HG02642 (cell line): ENCODE measurements around the gene CHST5.

ENCODE experiments used
- ATAC-seq: cut with Tn5 transposase; IDR thresholded peaks from one replicate; pipeline ENCODE4 v1.9.1; 2021; ENCODE audit warnings: mild to moderate bottlenecking; ENCODE audit not compliant: unreplicated experiment, poor library complexity

The CHST5 gene

DNA sequence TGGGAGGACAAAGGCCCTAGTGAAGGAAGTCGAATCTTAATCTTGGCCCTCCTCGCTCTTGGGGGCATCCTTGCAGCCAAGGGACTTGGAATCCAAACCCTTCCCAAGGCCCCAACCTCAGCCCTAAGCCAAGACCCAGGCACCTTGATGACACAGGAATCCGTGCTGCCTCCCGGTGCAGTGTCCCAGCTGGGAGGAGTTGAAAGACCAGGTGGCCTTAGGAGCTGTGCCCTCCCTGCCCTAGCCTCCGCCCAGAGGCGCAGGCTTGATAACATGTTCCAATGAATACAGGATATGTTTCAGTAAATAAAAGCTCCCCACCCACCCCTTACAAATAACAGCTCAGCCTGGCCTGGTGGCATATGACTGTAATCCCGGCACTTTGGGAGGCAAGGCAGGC lies at the start of gene CHST5:
TSS of gene CHST5 (minus strand) at position 208 of the 400 bp plus-strand sequence. CDS start 5,724 bp downstream, outside the sequence.
- no peak for ATAC-seq

DNA sequence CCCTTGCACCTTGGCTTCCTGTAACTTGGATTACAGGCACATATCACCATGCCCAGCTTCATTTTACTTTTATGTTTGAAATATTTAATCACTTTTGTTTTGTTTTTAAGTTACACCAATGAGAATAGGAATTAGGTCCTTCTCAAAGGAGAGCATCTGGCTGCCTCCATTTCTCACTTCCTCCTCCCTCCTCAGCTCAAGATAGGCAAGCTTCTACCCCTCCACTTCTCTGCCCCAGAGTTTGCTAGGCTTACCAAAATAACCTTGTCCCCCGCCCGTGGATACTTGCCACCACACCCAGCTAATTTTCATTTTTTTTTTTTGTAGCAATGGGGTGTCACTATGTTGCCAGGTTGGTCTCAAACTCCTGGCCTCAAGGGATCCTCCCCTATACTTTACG lies 48.2 kb upstream of the CHST5 start:
- peak; percentile 58 for ATAC-seq

DNA sequence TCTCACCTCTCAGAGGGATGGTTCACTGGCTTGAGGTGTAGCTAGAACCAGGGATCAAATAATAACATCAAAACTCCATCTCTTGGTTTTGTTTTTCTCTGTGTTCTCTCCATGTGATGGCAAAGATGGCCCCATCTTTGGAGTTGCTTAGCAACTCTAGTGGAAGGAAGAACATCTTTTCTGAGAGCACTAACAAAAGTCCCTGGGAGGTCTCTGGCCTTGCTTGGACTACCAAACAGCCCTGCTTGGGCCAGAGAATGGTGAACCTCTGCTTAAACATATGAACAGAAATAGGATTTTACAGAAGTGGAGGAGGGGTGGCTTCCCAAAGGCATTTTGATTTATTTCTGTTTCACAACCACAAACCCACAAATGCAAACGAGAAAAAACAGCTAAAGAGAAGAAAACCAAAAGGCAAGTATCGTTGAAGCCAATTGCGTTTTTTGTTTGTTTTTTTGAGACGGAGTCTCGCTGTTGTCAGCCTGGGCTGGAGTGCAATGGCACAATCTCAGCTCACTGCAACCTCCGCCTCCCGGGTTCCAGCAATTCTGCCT lies 43.5 kb upstream of the CHST5 start:
- ATAC-seq: no peak

DNA sequence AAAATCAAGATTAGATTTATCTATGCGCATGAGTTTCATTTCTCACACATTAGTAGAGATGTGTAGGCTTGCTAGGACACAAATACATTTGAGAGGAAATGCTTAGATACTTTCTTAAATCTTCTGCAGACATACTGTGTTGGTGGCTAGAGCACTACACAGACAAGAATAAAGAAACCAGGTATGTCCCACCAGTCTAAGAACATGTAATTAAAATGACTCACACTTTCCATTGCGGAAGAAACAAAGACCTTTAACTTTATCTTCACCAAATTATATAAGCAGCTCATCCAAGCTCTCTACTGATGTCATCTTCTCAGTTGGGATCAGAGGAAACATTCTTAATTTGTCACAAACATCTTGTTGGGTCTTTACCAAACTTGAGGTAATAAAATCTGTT lies 42.8 kb upstream of the CHST5 start:
- no peak for ATAC-seq

DNA sequence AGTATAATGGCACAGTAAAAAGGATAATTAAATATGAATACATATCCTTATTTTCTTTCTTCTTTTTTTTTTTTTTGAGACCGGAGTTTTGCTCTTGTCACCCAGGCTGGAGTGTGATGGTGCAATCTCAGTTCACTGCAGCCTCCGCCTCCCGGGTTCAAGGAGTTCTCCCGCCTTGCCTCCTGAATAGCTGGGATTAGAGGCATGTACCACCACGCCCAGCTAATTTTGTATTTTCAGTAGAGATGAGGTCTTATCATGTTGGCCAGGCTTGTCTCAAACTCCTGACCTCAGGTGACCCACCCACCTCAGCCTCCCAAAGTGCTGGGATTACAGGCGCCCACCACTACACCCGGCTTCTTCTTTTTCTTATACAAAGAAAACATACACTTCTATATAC lies 42.3 kb upstream of the CHST5 start:
- no peak for ATAC-seq

DNA sequence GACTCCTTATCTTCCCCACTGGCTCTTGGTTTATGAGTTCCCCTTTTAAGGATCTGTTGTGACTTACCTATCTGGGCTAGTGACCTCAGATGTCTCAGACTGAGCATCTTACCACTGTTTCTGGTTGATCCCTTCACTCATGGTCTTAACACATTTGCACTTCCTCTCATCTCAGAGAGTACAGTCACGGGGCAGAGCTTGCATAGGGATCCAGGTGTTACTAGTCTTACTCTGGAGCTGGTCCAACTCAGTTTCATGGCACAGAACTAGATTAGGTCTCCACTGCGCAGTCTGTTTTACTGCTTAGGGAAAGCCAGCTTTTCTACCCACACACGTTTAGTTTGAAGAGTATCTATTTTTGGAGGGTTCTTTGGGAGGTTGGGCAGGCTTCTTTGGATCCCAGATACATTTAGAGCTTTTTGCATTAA lies 40.5 kb upstream of the CHST5 start:
- peak; percentile 74 for ATAC-seq

DNA sequence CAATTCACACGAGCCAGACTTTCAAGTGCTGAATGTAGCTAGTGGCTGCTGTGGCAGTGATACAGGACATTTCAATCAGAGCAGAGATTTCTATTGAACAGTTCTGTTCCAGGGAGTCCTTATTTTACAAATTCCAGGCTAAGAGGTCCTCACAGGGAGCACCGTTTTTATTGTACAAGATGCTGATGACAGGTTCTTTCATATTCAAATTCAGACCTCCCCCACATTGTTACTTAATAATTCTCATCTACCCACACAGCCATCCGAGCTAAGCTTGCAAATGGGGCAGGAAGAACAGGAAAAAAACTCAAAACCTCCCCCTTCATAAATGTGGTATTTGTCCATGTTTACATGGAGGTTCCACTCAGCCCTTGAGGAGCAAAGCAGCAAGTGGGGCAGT lies 40.0 kb upstream of the CHST5 start:
- ATAC-seq: no peak

DNA sequence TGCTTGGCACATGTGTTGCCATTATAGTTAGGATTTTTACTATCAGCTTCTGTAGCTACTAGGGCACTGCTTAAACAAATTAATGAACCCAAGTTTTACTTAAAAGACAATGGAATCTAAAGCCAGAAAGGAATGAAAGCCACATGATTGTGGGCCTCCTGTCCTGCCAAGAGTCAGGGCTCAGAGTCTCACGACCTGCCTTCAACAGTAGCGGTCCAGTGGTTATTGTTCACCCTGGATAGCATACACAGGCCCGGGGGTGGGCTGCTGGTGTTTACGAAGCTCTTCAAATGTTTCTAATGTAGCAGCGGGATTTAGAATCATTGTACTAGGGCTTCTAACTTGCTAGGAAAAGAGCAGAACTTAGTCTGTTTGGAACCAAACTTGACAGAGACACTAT lies 38.0 kb upstream of the CHST5 start:
- ATAC-seq: no peak

DNA sequence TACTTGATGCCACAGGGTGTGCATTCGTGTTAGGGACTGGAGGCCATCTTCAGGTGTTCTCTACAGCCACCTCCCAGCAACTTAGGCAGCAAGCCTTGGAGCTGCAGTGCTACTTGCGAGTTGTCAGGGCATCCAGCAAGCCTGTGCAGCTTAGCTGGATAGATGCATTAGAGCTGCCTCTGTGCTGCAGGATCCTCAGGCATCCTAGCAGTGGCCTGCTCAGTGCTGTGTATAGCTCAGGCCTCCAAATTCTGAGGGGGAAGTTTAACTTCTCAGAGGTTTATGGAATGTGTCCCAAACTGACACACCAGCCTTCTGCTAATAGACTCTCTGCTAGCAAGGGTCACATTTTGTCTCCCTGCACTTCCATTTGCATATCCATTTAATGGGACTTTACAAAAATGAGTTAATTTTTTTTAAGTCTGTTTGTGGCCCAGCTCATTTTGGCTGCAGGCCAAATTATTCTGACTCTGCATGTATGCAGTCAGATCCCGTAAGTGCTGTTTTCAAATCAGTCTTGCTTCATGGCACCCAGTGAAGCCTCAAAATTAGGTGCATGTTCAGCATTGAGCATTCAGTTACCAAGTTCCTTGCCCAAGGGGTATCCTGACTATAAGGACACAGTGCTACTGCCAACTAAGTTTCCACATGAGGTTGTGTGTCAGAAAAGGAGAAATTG lies 37.1 kb upstream of the CHST5 start:
- no peak for ATAC-seq

DNA sequence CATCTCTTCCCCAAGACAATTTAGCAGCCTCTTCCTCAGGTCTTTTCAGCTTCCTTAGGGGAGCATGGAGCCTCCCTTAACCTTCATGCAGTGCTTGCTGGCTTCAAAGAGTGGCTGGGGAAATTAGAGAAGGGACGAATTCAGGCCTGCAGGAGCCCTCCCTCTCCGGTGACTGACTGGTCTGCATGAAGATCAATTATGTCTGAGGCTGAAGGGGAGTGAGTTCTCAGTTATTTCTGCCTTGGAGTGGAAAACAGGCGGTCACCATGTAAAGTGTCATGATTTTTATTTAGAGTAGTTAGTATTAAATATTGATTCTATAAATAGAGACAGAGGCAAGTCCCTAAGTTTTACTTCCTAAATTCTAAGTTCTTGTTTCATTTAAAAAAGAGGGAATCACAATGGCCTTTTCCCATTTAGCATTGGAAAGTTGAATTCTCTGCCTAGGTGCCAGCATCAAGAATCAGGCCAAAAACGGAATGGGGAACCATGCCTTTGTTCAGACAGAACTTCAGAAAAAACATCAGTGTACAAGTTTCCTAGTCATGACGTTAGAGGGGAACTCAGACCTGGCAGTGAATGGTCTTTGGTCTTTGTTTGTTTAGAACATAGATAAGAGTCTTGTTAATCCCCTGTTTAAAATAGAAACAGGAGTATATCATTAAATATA lies 34.6 kb upstream of the CHST5 start:
- no peak for ATAC-seq

DNA sequence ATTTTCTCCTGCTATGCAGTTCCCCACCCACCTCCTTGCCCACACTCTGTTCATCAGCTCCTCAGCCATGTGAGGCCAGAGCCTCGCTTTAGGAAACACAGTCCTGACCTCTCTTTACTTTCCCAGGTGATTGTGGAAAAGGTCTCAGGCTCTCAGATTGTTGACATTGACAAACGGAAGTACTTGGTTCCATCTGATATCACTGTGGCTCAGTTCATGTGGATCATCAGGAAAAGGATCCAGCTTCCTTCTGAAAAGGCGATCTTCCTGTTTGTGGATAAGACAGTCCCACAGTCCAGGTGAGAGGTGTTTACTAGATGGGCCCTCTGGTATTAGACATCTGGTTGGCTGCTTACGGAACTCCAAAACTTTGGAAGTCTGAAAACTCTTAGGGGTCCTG lies 32.0 kb upstream of the CHST5 start:
- no peak for ATAC-seq

DNA sequence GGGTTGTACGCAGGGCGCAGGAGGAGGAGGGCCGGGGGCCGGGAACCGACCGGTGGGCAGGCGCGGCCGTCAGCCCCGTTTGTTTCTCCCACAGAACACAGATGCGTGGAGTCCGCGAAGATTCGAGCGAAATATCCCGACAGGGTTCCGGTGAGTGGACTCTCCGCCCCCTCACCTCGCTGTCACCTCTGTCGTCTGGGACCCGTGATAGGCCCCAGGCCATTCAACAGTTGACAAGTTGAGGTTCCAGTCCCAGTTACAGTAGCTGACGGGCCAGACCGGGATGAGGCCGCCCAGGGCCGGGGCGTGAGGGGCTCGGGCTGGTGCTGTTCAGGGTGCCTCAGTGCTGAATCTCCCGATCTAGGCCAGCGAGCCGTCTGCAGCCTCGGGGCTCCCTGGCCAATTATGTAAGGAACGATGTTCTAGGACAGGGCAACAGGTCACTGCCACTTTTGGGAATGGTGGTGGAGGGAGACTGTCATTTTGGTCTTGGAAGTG lies 30.9 kb upstream of the CHST5 start:
- peak; percentile 16 for ATAC-seq

DNA sequence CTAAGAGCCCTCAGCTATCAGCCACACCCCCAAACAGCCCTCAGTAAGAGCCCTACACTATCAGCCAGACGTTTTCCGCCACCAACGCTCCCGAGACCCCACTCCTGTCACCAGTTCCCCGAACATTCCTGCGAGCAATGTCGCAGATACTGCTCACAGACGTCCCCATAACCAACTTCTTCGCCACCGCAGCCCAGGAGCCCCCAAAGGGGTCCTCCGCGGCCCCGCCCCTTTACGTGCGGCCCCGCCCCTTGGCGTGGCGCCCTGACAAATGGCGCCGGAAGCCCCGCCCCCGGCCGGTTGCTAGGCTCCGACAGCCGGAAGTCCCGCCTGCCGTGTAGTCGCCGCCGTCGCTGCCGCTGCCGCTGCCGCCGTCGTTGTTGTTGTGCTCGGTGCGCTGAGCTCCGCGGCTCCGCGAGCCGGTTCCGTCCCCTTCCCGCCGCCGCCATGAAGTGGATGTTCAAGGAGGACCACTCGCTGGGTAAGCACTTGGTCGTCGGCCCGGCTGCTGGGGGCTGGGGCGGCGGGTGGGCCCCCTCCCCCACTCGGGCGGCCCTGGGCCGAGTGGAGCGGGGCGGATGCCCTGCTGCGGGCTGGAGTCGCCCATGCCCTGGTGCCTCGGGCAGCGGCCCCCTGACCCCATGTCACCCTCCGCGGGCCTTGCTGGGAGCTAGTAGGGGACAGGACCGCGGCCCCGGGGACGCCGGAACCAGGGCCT lies 30.3 kb upstream of the CHST5 start, which contains the start of gene GABARAPL2:
TSS of gene GABARAPL2 (plus strand) at position 340 of the 718 bp plus-strand sequence. CDS start at position 448, 108 bp downstream.
- peak; percentile 79 for ATAC-seq

DNA sequence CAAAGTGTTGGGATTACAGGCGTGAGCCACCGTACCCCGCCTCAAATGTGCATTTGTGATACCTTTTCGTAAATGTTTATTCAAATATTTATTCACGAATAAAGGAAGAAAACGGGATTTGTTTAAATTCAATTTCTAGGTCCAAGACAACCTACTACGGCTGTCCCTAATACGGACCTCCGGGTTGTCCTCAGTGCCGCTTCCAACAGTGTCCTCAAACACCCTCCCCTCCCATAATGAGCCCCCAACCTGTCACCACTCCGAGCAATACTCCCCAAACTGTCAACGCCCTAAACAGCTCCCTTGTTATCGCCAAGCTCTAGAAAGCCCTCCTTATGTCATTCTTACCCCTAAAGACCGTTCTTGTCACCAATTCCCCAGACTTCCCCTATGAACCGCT lies 29.7 kb upstream of the CHST5 start:
- peak; percentile 7 for ATAC-seq

DNA sequence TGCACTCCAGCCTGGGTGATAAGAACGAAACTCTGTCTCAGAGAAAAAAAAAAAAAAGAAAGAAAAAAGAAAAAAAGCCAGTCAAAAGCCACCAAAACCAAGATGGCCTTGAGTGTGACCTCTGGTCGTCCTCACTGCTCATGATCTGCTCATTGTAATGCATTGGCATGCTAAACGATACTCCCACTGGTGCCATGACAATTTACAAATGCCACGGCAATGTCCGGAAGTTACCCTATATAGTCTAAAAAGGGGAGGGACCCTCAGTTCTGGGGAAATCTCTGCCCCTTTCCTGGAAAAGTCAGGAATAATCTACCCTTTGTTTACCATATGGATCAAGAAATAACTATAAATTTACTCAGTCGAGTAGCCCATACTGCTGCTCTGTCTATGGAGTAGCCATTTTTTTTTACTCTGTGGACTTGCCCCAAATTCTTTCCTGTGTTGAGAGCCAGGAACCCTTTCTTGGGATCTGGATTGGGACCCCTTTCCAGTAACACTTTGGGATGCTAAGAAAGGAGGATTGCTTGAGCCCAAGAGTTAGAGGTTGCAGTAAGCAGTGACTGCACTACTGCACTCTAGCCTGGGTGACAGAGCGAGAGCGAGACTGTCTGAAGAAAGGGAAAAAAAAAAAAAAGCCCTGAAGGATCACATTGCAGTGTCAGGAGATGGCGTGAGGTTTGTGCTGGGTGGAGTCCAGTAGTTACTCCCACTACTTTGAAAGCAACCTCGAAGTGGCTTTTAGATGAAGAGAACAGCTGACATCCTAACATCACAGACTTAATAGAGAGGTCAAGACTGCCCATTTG lies 23.9 kb upstream of the CHST5 start:
- ATAC-seq: no peak

DNA sequence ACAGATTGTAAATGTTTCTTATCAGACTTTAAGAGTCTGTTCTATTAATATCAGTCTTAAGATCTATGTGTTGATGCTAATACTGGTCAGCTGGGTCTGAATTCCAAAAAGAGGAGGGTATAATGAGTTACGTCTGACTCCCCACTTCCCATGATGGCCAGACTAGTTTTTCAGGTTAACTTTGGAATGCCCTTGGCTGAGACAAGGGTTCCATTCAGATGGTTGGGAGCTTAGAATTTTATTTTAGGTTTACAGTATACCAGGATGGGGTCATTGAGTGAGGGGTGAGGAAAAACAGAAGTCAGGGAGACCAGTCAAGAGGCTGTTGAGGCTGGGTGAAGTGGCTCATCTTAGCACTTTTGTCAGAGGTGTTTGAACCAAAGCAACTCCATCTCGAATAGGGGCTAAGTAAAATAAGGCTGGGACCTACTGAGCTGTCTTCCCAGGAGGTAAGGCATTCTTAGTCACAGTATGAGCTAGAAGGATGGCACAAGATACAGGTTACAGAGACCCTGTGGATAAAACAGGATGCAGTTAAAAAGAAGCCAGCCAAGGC lies 23.0 kb upstream of the CHST5 start:
- no peak for ATAC-seq

DNA sequence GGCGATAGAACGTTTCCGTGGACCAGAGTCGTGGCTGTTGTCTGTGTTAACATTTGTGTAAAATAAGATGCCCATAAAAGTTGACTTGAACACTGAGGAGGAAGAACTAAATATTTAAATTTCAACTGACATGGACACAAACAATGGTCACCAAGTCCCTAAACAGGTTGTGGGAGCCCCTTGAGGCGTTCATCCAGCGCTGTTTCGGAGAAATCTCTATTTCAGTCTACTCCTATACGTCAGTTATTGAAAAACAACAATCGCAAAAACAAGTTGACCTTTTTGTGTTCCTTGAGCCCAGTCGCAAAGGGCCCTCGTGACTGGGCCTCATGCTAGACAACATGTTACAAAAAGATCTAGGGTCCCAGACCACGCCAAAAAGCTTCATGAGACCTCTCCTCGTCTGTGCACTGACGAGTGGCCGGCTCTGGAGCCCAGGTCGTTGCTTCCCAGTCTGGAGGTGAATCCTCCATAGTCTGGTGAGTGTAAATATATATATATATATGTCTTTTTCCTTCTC lies 20.6 kb upstream of the CHST5 start:
- ATAC-seq: no peak

DNA sequence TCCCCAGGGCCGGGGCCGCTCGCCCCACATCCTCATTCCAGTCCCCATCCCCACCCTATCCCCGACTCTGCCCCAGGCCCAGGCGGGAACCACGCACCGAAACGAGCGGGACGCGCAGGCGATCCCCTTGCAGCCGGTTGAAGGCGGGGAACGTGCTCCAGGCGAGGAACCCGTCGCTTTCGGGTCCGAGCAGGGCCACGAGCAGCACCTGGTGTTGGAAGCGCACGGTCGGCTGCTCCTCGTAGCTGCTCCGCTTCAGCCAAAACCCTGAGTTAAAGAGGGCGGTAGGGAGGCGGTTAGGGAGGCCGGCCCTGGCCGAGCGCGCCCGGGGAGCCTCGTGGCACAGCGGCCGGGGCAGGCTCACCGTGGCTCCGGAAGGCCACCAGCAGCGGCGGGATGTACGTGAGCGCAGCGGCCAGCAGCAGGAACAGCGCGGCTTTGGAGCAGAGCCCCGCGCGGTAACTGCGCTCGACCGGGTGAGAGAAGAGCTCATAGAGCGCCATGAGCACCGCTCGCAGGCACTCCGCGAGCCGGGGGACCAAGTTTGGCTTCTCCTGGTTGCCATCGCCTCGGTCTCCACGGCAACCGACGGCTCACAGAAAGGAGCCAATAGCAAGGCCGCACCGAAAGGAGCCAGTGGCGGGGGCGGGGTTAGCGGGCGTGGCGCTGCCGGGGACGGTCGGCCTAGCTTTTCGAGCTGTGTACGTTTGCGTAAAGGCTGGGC lies 20.0 kb upstream of the CHST5 start, which contains the start of gene TMEM231:
TSS of gene TMEM231 (minus strand) at position 546 of the 724 bp plus-strand sequence. CDS start at position 503, 43 bp downstream.
- ATAC-seq: peak; percentile 98
